ENCODE measurements around the gene MYO15A. TPM values are rescaled to one million over a fixed set of nuclear protein-coding genes. Genes with fewer than 3 reads are reported as not detected.

The MYO15A gene
- total RNA-seq, 1 donor from 2014 or later: 0.33 TPM

- TF ChIP-seq CTCF (IDR thresholded peaks at IDR 0.05; ENCODE audit: insufficient read depth, low read length, poor library complexity, severe bottlenecking): no peak
- no peak for DNase-seq (ENCODE audit: low read depth)
- no peaks in the 10 kb centered on the region for H3K27me3 ChIP-seq (ENCODE audit: control insufficient read depth, insufficient read depth, low read length)
- no peak overlapping the region for H3K4me3 ChIP-seq (ENCODE audit: low read depth, low read length)
- peaks cover 1% of the 10 kb centered on the region for H3K36me3 ChIP-seq (ENCODE audit: control insufficient read depth, insufficient read depth, low read length)
These were observed 2.3 kb upstream of the MYO15A start for GRCh38 chr17:18106211-18106610.

- TF ChIP-seq CTCF (IDR thresholded peaks at IDR 0.05; ENCODE audit: insufficient read depth, low read length, poor library complexity, severe bottlenecking): no peak
- no peak for DNase-seq (ENCODE audit: low read depth)
- H3K36me3 ChIP-seq (ENCODE audit: control insufficient read depth, insufficient read depth, low read length): peaks cover 1% of the 10 kb centered on the region
- no peaks in the 10 kb centered on the region for H3K27me3 ChIP-seq (ENCODE audit: control insufficient read depth, insufficient read depth, low read length)
- no peak overlapping the region for H3K4me3 ChIP-seq (ENCODE audit: low read depth, low read length)
These were observed 1.3 kb upstream of the MYO15A start for GRCh38 chr17:18107061-18107790.

- DNase-seq (ENCODE audit: low read depth): no peak
- H3K36me3 ChIP-seq (ENCODE audit: control insufficient read depth, insufficient read depth, low read length): peaks cover 1% of the 10 kb centered on the region
- no peaks in the 10 kb centered on the region for H3K27me3 ChIP-seq (ENCODE audit: control insufficient read depth, insufficient read depth, low read length)
- TF ChIP-seq CTCF (IDR thresholded peaks at IDR 0.05; ENCODE audit: insufficient read depth, low read length, poor library complexity, severe bottlenecking): no peak
- no peak overlapping the region for H3K4me3 ChIP-seq (ENCODE audit: low read depth, low read length)
These were observed 585 bp upstream of the MYO15A start for GRCh38 chr17:18107971-18108370.

GRCh38 chr17:18109935-18110485, 1.5 kb downstream of the MYO15A start:
- TF ChIP-seq CTCF (IDR thresholded peaks at IDR 0.05; ENCODE audit: insufficient read depth, low read length, poor library complexity, severe bottlenecking): no peak
- no peak overlapping the region for H3K4me3 ChIP-seq (ENCODE audit: low read depth, low read length)
- H3K27me3 ChIP-seq (ENCODE audit: control insufficient read depth, insufficient read depth, low read length): no peaks in the 10 kb centered on the region
- no peak for DNase-seq (ENCODE audit: low read depth)
- no peaks in the 10 kb centered on the region for H3K36me3 ChIP-seq (ENCODE audit: control insufficient read depth, insufficient read depth, low read length)

GRCh38 chr17:18110636-18111145, 2.1 kb downstream of the MYO15A start:
- H3K4me3 ChIP-seq (ENCODE audit: low read depth, low read length): no peak overlapping the region
- DNase-seq (ENCODE audit: low read depth): no peak
- no peak for TF ChIP-seq CTCF (IDR thresholded peaks at IDR 0.05; ENCODE audit: insufficient read depth, low read length, poor library complexity, severe bottlenecking)
- no peaks in the 10 kb centered on the region for H3K36me3 ChIP-seq (ENCODE audit: control insufficient read depth, insufficient read depth, low read length)
- no peaks in the 10 kb centered on the region for H3K27me3 ChIP-seq (ENCODE audit: control insufficient read depth, insufficient read depth, low read length)
